Measurements from ENCODE around the gene RBM33.

RBM33 gene

GRCh38 chr7:155727616-155728015 is 83.2 kb downstream of the RBM33 start:
- DNase-seq, result no peak

- DNase-seq, result no peak
Observed at GRCh38 chr7:155728116-155728515, 83.7 kb downstream of the RBM33 start.

- DNase-seq, result no peak
Observed at GRCh38 chr7:155729847-155730246, 85.4 kb downstream of the RBM33 start.

- no peak for DNase-seq
Observed at GRCh38 chr7:155731380-155731779, 86.9 kb downstream of the RBM33 start.

- DNase-seq, result no peak
Observed at GRCh38 chr7:155731871-155732270, 87.4 kb downstream of the RBM33 start.

- DNase-seq, result no peak
Observed at GRCh38 chr7:155732286-155732685, 87.8 kb downstream of the RBM33 start.

- DNase-seq, result no peak
Observed at GRCh38 chr7:155733582-155734444, 89.4 kb downstream of the RBM33 start.

GRCh38 chr7:155734445-155734809 is 90.0 kb downstream of the RBM33 start:
- DNase-seq, result no peak

GRCh38 chr7:155735442-155736115 is 91.1 kb downstream of the RBM33 start:
- DNase-seq, result no peak

- DNase-seq, result no peak
Observed at GRCh38 chr7:155737590-155737989, 93.1 kb downstream of the RBM33 start.

GRCh38 chr7:155738104-155738503 is 93.6 kb downstream of the RBM33 start:
- no peak for DNase-seq

GRCh38 chr7:155738652-155739537 is 94.4 kb downstream of the RBM33 start:
- peak; percentile 26 to 72 (median 37) for DNase-seq

GRCh38 chr7:155739538-155740143 is 95.2 kb downstream of the RBM33 start:
- DNase-seq, result no peak

- no peak for DNase-seq
Observed at GRCh38 chr7:155741082-155741481, 96.6 kb downstream of the RBM33 start.

GRCh38 chr7:155741805-155742204 is 97.3 kb downstream of the RBM33 start:
- DNase-seq, result no peak

- DNase-seq, result no peak
Observed at GRCh38 chr7:155743177-155743576, 98.7 kb downstream of the RBM33 start.

- no peak for DNase-seq
Observed at GRCh38 chr7:155744971-155745683, 100.7 kb downstream of the RBM33 start.

GRCh38 chr7:155745737-155746136 is 101.3 kb downstream of the RBM33 start:
- DNase-seq, result no peak

GRCh38 chr7:155746188-155746587 is 101.7 kb downstream of the RBM33 start:
- DNase-seq, result no peak

GRCh38 chr7:155747209-155747608 is 102.7 kb downstream of the RBM33 start:
- no peak for DNase-seq

- no peak for DNase-seq
Observed at GRCh38 chr7:155749578-155749977, 105.1 kb downstream of the RBM33 start.
